PC-9 (cell line): ENCODE data around the gene RAB3B. TPM values are rescaled to one million over a fixed set of nuclear protein-coding genes. Genes with fewer than 3 reads are reported as not detected.

Experiments
- BruUV-seq: library from RNA; stranded (reverse); fragments of 400-500 nt; replicated peaks from 2 replicates; lab custom pipeline; 2021; lab: Mats Ljungman, UMichigan
- CTCF ChIA-PET: fragments of 300-600 bp; sonication (Branson Sonifier 250); formaldehyde crosslinking; loops from one replicate; lab custom pipeline; 2022; ENCODE audit warnings: antibody characterized with exemption; lab: Charles Lee
- POLR2A ChIA-PET: fragments of 300-600 bp; sonication (Branson Sonifier 250); formaldehyde crosslinking; loops from one replicate; lab custom pipeline; 2022; ENCODE audit warnings: antibody characterized with exemption; ENCODE audit not compliant: unreplicated experiment; lab: Charles Lee
- DNase-seq, 2 experiments: peaks; one replicate each; pipeline versions ENCODE4 v3.0.0 to v3.0.0-alpha.2; 2015 to 2022; ENCODE audit warnings: mixed read lengths in 1 of 2
- H2AFZ ChIP-seq: fragments of 200-600 bp; sonication (generic); 2 replicates; pipeline ENCODE4 v1.8.1; 2017; ENCODE audit warnings: antibody characterized with exemption
- H3F3A ChIP-seq: fragments of 200-600 bp; sonication (generic); 2 replicates; pipeline ENCODE4 v1.8.1; 2017; ENCODE audit warnings: antibody characterized with exemption, mild to moderate bottlenecking, low read depth; ENCODE audit not compliant: insufficient read depth
- H3K27ac ChIP-seq: fragments of 200-600 bp; sonication (generic); 2 replicates; pipeline ENCODE4 v1.6.1; 2016; ENCODE audit warnings: mixed run types
- H3K27me3 ChIP-seq: fragments of 200-600 bp; sonication (generic); 2 replicates; pipeline ENCODE4 v1.6.1; 2016; ENCODE audit warnings: low read depth, mixed run types; ENCODE audit not compliant: insufficient read depth
- H3K36me3 ChIP-seq: fragments of 200-600 bp; sonication (generic); 2 replicates; pipeline ENCODE4 v1.6.1; 2016; ENCODE audit warnings: low read depth, mixed run types
- H3K4me1 ChIP-seq: fragments of 200-600 bp; sonication (generic); replicated peaks from 2 replicates; pipeline ENCODE4 v1.6.1; 2016; ENCODE audit warnings: mixed run types; ENCODE audit not compliant: insufficient read depth
- H3K4me2 ChIP-seq: fragments of 200-600 bp; sonication (generic); 2 replicates; pipeline ENCODE4 v1.6.1; 2017; ENCODE audit warnings: mixed run types
- H3K4me3 ChIP-seq: fragments of 200-600 bp; sonication (generic); 2 replicates; pipeline ENCODE4 v1.6.1; 2016; ENCODE audit warnings: mixed run types
- H3K79me2 ChIP-seq: fragments of 200-600 bp; sonication (generic); 2 replicates; pipeline ENCODE4 v1.6.1; 2017; ENCODE audit warnings: low read depth, mixed run types
- H3K9me2 ChIP-seq: fragments of 200-600 bp; sonication (generic); 2 replicates; pipeline ENCODE4 v1.8.1; 2017; ENCODE audit warnings: mild to moderate bottlenecking; ENCODE audit not compliant: insufficient read depth
- H3K9me3 ChIP-seq: fragments of 200-600 bp; sonication (generic); 2 replicates; pipeline ENCODE4 v1.8.1; 2016; ENCODE audit warnings: low read depth; ENCODE audit not compliant: insufficient read depth
- H4K20me1 ChIP-seq: fragments of 200-600 bp; sonication (generic); 2 replicates; pipeline ENCODE4 v1.8.1; 2017; ENCODE audit not compliant: insufficient read depth
- CTCF ChIP-seq: fragments of 200-600 bp; sonication (generic); conservative IDR thresholded peaks from 2 replicates; pipeline ENCODE4 v1.6.1; 2017; ENCODE audit warnings: mixed run types, antibody characterized with exemption, mild to moderate bottlenecking, moderate library complexity
- EZH2 ChIP-seq: fragments of 200-600 bp; sonication (generic); IDR thresholded peaks from 2 replicates; pipeline ENCODE4 v1.8.0; 2017; ENCODE audit warnings: antibody characterized with exemption, low read depth
- intact Hi-C: fragments of 100-400 bp; cut with micrococcal nuclease; formaldehyde crosslinking; loops from one replicate; pipeline ENCODE4 v1.10.0; 2022; ENCODE audit not compliant: unreplicated experiment
- total RNA-seq: library from RNA; stranded (reverse); gene quantifications from 2 replicates; pipeline ENCODE4 v1.2.3, GENCODE V29; 2021

The RAB3B gene
- total RNA-seq, 1 experiment from 2014 or later, result 2.6 TPM

- BruUV-seq, result no TSS peak
- no peaks in the 10 kb centered on the region for H3K9me3 ChIP-seq
- no peak overlapping the region for H3K4me3 ChIP-seq
- H3K36me3 ChIP-seq, result no peaks in the 10 kb centered on the region
- H3F3A ChIP-seq, result peaks cover 10% of the 10 kb centered on the region
- peaks cover 11% of the 10 kb centered on the region for H3K4me1 ChIP-seq
- no peaks in the 10 kb centered on the region for H4K20me1 ChIP-seq
- TF ChIP-seq CTCF (no peak), EZH2 (no peak)
- ChIA-PET POLR2A (no interaction called here), CTCF (no interaction called here)
- no peaks in the 10 kb centered on the region for H3K9me2 ChIP-seq
- H3K27me3 ChIP-seq, result no peaks in the 10 kb centered on the region
- H2AFZ ChIP-seq, result no peak overlapping the region
- H3K27ac ChIP-seq, result no peak overlapping the region
- no peak overlapping the region for H3K4me2 ChIP-seq
- no peak for DNase-seq
- no peaks in the 10 kb centered on the region for H3K79me2 ChIP-seq
- intact Hi-C loops, result no loop called here
Observed at GRCh38 chr1:51982161-51982560, 8.3 kb downstream of the RAB3B start.

DNA sequence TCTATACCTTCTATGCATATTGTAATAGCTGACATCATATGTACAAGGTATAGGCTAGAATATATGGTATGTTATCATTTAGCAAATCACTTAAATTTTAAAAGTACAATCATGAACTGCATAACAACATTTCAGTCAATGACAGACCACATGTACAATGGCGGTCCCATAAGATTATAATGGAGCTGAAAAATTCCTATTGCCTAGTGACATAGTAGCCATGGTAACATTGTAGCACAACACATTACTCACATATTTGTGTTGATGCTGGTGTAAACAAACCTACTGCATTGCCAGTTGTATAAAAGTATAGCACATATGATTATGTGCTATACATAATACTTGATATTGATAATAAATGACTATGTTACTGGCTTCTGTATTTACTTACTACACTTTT lies 8.9 kb downstream of the RAB3B start:
- CTCF ChIA-PET, result no interaction called here

DNA sequence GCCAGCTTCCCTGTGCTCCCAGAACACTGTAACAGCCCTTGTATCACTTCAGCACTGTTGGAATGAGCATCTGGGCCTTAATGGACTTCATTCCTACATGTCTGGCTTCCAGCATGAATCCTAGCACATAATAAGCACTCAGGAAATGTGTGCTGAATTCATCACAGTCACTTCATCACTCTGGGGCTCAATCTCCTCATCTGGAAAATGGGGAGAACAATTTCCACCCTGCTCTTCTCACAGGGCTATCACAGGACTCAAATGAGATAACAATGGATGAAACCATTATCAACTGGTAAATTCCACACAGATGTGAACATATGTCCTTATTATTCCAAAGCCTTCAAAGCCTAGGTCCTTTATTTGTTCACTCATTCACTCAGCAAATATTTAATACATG lies 12.4 kb downstream of the RAB3B start:
- Histone ChIP-seq H3K4me3 (no peak overlapping the region), H3K36me3 (no peaks in the 10 kb centered on the region), H3K9me2 (no peaks in the 10 kb centered on the region), H3K27ac (no peak overlapping the region), H3F3A (peaks cover 26% of the 10 kb centered on the region), H3K4me1 (peaks cover 37% of the 10 kb centered on the region), H3K79me2 (no peaks in the 10 kb centered on the region), H2AFZ (no peak overlapping the region), H4K20me1 (no peaks in the 10 kb centered on the region), H3K9me3 (no peaks in the 10 kb centered on the region; the same call in 1 of the 2 replicates), H3K27me3 (no peaks in the 10 kb centered on the region), H3K4me2 (no peak overlapping the region)
- intact Hi-C loops, result no loop called here
- BruUV-seq, result no TSS peak
- DNase-seq, result no peak
- ChIA-PET CTCF (no interaction called here), POLR2A (no interaction called here)
- TF ChIP-seq EZH2 (no peak), CTCF (no peak)

More for the DNA sequence above, 8.9 kb downstream of the RAB3B start:
- H3K27ac ChIP-seq, result no peak overlapping the region
- BruUV-seq, result no TSS peak
- H3K27me3 ChIP-seq, result no peaks in the 10 kb centered on the region
- intact Hi-C loops, result no loop called here
- H3K9me3 ChIP-seq, result no peaks in the 10 kb centered on the region
- H4K20me1 ChIP-seq, result no peaks in the 10 kb centered on the region
- no peak overlapping the region for H2AFZ ChIP-seq
- no peaks in the 10 kb centered on the region for H3K79me2 ChIP-seq
- H3K4me1 ChIP-seq, result peaks cover 17% of the 10 kb centered on the region
- no peaks in the 10 kb centered on the region for H3K9me2 ChIP-seq
- peaks cover 12% of the 10 kb centered on the region for H3F3A ChIP-seq
- H3K4me2 ChIP-seq, result no peak overlapping the region
- TF ChIP-seq CTCF (no peak), EZH2 (no peak)
- no peak for DNase-seq
- POLR2A ChIA-PET, result no interaction called here
- H3K4me3 ChIP-seq, result no peak overlapping the region
- H3K36me3 ChIP-seq, result no peaks in the 10 kb centered on the region
